H54 (cell line): ENCODE results near the gene TGFBI.
A peak's percentile ranks its signal among the peaks of the same experiment; 100 is the strongest.
"Not testable (repeated sequence)": the region's sequence is repeated elsewhere in the genome, so short reads cannot be mapped to it uniquely, and the experiment has no call there.

Experiments used
- DNase-seq: peaks from one replicate; pipeline ENCODE4 v3.0.0; 2011; ENCODE audit warnings: low spot score, mixed read lengths; ENCODE audit not compliant: insufficient read length
- FAIRE-seq: peaks from 3 replicates; lab custom pipeline; 2011; peaks lifted over from hg19 to GRCh38; lab: Jason Lieb, UNC
- POLR2A ChIP-seq: IDR thresholded peaks from 2 replicates; pipeline ENCODE4 v1.6.1; 2011; ENCODE audit warnings: low read depth, mild to moderate bottlenecking, low read length

The TGFBI gene

GRCh38 chr5:136037001-136037705, 8.4 kb downstream of the TGFBI start:
- peak; percentile 90 for DNase-seq
- no peak for TF ChIP-seq POLR2A
- FAIRE-seq, result peak; percentile 81

GRCh38 chr5:136038635-136039034, 9.8 kb downstream of the TGFBI start:
- FAIRE-seq, result no peak
- TF ChIP-seq POLR2A, result no peak
- DNase-seq, result no peak

- FAIRE-seq (no peak), DNase-seq (no peak)
- no peak for TF ChIP-seq POLR2A
Measured at GRCh38 chr5:136039202-136039601, 10.4 kb downstream of the TGFBI start.

DNA sequence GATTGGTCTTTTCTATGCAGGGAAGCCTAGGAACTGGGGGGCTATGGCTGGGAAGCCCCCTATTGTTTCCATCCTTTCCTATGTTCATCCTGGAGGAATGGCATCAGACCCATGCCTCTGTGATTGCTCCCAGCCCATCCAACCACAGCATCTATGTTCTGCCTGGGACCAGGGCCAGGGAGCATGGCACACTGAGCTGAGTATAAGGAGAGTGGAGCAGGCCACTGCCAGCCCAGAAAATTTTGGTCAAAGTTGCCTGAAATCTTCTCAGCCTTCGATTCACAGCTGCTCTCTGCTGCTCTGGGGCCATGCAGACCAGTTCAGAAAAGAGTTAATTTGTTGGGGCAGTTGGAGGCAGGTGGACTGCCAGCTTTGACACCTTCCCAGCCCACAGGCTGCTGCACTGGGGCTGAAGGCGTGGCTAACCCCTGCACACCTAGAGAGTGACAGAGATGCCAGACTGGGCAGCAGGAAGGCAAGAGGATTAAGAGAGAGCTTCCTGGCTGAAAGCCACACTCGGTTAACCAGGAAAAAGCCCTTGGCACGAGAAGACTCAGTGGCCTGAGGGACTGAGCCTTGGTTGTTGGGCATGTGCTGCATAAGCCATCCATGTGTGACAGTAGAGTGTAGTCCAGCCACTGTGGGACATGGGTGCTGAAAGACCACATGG, 12.1 kb downstream of the TGFBI start:
- no peak for DNase-seq
- no peak for FAIRE-seq
- 0 out of 2 replicates have a peak, but pooled peaks have one; percentile 3 for TF ChIP-seq POLR2A

DNA sequence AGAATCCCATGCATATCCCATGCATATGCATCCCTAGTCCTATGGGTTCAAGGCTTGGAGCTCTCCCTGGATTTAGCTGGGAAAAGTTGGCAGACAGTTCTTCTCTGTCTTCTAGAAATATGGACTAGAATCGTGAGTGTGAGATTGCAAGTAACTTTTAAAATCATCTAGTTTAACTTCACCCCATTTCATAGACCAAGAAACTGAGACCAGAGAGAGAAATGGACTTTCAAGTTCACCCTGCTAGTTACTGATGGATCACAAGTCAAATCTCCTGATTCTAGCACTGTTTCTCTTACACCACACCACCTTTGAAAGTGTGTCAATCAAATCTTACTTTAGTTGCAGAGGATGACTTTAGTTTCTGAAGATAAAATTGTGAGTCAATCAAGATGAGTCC, 13.4 kb downstream of the TGFBI start:
- FAIRE-seq, result no peak
- TF ChIP-seq POLR2A, result no peak
- DNase-seq, result no peak

DNA sequence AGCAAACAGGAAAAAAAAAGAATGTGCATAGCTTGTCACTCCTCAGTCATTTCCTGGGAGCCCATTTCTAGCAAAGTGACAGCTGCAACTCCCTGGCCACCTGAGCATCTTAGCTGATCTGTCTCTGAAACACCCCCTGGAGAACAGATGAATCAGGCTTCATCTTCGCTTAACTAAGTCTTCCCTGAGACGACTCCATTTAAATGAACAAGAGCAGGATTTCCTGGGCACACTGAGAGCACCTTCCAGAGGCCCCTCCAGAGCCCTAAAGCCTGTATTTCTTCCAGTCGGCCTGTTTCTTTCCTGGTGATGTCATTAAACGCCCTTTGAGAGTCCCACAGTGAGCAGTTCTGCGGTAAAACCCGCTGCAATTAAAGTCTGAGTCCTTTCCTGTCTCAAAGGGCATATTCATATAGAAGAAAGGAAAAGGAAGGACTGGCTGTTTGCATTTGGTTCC, 13.9 kb downstream of the TGFBI start:
- TF ChIP-seq POLR2A, result no peak
- no peak for FAIRE-seq
- DNase-seq, result no peak

- no peak for DNase-seq
- TF ChIP-seq POLR2A, result no peak
- no peak for FAIRE-seq
Measured at GRCh38 chr5:136043551-136043950, 14.8 kb downstream of the TGFBI start.

DNA sequence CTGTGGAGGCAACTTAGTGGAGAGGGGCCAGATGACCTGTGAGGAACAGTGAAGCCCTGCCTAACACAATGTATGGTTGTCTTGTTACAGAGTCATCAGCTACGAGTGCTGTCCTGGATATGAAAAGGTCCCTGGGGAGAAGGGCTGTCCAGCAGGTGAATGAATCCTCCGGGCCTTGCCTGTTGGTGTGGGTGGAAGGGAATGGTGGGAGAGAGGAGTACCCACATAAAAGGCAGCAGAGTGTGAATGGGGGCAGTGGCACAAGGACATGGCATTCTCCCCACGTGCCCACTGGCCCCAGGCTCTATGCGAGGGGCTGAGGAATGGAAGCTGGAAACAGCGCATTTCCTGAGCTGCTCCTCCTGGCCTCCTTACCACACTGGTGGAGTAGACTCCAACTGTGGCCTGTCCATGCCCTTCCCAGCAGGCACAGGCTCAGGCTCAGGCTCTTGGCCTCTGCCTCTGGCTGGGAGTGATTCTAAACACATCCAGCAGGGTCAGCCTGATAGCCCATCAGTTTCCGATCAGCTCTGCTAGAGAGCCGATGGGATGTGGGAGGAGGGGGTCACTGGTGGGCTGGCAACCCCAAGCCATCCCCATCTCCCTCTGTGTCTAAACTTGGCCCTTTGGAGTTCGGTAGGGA, 15.3 kb downstream of the TGFBI start:
- FAIRE-seq (no peak), DNase-seq (no peak)
- no peak for TF ChIP-seq POLR2A

DNA sequence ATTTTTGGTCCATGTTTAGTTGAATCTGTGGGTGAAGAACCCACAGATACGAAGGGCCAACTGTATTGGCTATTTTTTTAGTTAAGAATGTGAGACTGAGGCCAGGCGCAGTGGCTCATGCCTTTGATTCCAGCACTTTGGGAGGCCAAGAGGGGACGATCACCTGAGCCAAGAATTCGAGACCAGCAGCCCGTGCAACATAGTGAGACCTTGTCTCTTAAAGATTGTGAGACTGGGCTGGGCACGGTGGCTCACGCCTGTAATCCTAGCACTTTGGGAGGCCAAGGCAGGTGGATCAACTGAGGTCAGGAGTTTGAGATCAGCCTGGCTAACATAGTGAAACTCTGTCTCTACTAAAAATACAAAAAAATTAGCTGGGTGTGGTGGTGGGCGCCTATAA, 16.2 kb downstream of the TGFBI start:
- FAIRE-seq, result not testable (repeated sequence)

DNA sequence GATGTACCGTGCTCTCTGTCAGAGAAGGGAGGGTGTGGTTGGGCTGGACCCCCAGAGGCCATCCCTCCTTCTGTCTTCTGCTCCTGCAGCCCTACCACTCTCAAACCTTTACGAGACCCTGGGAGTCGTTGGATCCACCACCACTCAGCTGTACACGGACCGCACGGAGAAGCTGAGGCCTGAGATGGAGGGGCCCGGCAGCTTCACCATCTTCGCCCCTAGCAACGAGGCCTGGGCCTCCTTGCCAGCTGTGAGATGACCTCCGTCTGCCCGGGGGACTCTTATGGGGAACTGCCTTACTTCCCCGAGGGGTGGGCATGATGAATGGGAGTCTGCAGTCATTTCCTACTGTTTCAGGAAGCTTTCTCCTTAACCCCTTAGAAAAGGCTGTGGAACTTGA, 17.5 kb downstream of the TGFBI start:
- FAIRE-seq (no peak), DNase-seq (no peak)
- TF ChIP-seq POLR2A, result no peak

More for the DNA sequence above, 16.2 kb downstream of the TGFBI start:
- not testable (repeated sequence) for DNase-seq

DNA sequence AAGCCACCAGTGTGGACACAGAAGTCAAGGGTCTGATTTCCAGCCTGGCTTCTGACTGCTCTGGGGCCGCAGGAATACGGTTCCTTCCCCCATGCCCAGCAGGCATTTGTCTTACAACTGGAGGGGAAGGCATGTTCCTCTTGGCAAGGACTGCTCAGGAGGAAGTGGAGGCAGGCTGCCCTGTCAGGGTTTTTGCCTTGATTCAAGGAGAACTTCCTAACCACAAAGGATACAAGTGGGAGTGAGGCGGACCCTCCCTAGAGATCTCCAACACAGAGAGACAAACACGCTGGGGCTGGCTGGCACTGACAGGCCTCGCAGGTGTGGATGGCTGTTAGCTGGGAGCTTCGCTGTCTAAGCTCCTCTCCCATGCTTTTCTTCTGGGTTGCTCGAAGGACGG, 19.1 kb downstream of the TGFBI start:
- no peak for FAIRE-seq
- no peak for DNase-seq
- TF ChIP-seq POLR2A, result no peak

DNA sequence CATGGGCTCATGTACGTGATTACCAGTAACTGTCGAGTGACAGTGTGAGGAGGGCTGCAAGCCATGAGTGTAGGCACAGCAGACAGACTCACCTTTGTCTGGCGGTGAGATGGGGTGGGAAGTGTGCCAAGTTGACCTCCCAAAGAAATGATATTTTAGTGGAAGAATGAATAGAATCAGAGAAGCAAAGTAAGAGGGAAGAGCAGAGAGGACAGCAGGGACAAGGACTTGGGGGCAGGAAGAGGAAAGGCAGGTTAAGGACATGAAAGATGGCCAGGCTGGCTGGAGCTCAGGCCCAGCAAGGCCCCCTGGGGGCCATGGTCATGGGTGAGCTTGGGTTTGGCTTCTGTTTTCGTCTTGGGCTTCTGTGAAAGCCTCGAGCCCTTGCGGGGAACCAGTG, 20.2 kb downstream of the TGFBI start:
- no peak for TF ChIP-seq POLR2A
- no peak for FAIRE-seq
- no peak for DNase-seq

DNA sequence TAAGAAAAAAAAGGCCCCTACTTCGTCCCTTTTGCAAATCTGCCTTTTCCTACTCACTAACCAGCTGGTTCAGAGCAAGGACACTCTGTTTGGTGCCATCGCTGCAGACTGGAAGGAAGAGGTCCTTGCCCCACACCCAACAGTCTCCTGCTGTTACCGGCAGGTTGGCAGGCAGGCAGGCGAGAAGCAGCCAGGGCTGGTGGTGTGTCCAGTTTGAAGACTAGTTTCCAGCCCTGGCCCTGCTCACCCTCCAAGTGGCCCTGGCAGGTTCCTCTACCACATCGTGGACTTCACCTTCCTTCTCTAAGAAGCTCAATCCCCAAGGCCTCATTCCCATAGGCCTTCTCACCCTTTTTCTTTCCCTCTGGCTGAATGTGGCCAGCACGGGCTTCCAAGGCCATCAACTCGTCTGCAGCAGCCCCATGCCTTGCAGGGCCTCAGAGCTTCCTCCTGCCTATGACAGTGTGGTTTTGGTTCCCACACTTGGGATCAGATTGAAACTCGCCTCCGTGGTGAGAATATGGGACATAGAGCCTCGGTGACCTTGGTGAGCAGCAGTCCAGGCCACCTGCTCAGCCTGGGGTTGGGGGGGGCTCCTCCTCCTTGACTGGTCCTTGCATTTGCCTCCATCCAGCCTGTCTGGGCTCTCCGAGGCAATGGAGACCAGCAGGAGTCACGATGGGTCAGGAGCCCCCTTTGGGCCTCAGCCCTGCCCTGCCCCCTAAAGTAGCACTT, 22.9 kb downstream of the TGFBI start:
- no peak for TF ChIP-seq POLR2A
- FAIRE-seq (no peak), DNase-seq (no peak)
